CD4-positive, alpha-beta T cell treated with Interleukin-4 for 1 hour (primary cell): Measurements from ENCODE around the gene TDRD9.
"Not testable (repeated sequence)": the region's sequence is repeated elsewhere in the genome, so short reads cannot be mapped to it uniquely, and the experiment has no call there.

Experiments
- DNase-seq, 2 donors: peaks; one replicate each; pipeline ENCODE4 v3.0.0-alpha.2; 2020 to 2022

TDRD9 gene

GRCh38 chr14:103928011-103928890, at the start of gene TDRD9:
TDRD9 (plus strand) TSS chr14:103928456; CDS start chr14:103928510, 54 bp downstream.
- DNase-seq: peak in 1 of 2 donors; percentile 26

- DNase-seq: no peak
These were observed 49.1 kb upstream of the TDRD9 start for GRCh38 chr14:103879118-103879569.

- no peak for DNase-seq
These were observed 48.5 kb upstream of the TDRD9 start for GRCh38 chr14:103879570-103880347.

GRCh38 chr14:103880348-103881267, 47.6 kb upstream of the TDRD9 start:
- DNase-seq: peak; percentile 13 to 20

- DNase-seq: no peak
These were observed 46.7 kb upstream of the TDRD9 start for GRCh38 chr14:103881268-103882201.

- DNase-seq: no peak
These were observed 45.6 kb upstream of the TDRD9 start for GRCh38 chr14:103882503-103883262.

GRCh38 chr14:103883263-103883523, 45.1 kb upstream of the TDRD9 start:
- DNase-seq: no peak

- no peak for DNase-seq
These were observed 43.4 kb upstream of the TDRD9 start for GRCh38 chr14:103884854-103885253.

GRCh38 chr14:103885509-103885932, 42.7 kb upstream of the TDRD9 start:
- no peak for DNase-seq

GRCh38 chr14:103886304-103887169, 41.7 kb upstream of the TDRD9 start:
- no peak for DNase-seq

- DNase-seq: no peak
These were observed 41.1 kb upstream of the TDRD9 start for GRCh38 chr14:103887170-103887501.

GRCh38 chr14:103887557-103888115, 40.6 kb upstream of the TDRD9 start:
- DNase-seq: no peak

GRCh38 chr14:103889002-103889312, 39.3 kb upstream of the TDRD9 start:
- DNase-seq: not testable (repeated sequence)

- no peak for DNase-seq
These were observed 38.8 kb upstream of the TDRD9 start for GRCh38 chr14:103889313-103890051.

GRCh38 chr14:103890052-103890371, 38.2 kb upstream of the TDRD9 start:
- DNase-seq: no peak

- DNase-seq: no peak
These were observed 37.2 kb upstream of the TDRD9 start for GRCh38 chr14:103890821-103891666.

GRCh38 chr14:103891667-103892215, 36.5 kb upstream of the TDRD9 start:
- DNase-seq: no peak

GRCh38 chr14:103892247-103892646, 36.0 kb upstream of the TDRD9 start:
- DNase-seq: no peak
